Astrocyte (in vitro differentiated cells and primary cell): ENCODE results near the gene RAD50.
"Not testable (repeated sequence)": the region's sequence is repeated elsewhere in the genome, so short reads cannot be mapped to it uniquely, and the experiment has no call there.

Experiments
- EZH2 ChIP-seq: IDR thresholded peaks from 2 replicates; pipeline ENCODE4 v1.6.1; 2012; ENCODE audit warnings: mild to moderate bottlenecking, low read length, inconsistent platforms; ENCODE audit not compliant: insufficient read depth
- TF ChIP-seq, protein P1 (sequence below): IDR thresholded peaks from 2 replicates; pipeline ENCODE4 v1.5.1; 2011; ENCODE audit warnings: low read depth, mild to moderate bottlenecking, inconsistent platforms, low read length, moderate library complexity; ENCODE audit not compliant: insufficient read depth

DNA sequence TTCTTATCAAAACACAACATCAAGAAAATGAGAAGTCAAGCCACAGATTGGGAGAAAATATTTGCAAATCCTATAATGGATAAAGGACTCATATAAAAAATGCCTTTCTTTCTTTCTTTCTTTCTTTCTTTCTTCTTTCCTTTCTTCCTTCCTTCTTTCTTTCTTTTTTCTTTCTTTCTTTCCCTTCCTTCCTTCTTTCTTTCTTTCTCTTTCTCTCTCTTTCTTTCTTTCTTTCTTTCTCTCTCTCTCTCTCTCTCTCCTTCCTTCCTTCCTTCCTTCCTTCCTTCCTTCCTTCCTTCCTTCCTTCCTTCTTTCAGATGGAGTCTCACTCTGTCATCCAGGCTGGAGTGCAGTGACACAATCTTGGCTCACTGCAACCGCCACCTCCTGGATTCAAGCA, 34.7 kb upstream of the RAD50 start:
- TF ChIP-seq, protein P1, sequence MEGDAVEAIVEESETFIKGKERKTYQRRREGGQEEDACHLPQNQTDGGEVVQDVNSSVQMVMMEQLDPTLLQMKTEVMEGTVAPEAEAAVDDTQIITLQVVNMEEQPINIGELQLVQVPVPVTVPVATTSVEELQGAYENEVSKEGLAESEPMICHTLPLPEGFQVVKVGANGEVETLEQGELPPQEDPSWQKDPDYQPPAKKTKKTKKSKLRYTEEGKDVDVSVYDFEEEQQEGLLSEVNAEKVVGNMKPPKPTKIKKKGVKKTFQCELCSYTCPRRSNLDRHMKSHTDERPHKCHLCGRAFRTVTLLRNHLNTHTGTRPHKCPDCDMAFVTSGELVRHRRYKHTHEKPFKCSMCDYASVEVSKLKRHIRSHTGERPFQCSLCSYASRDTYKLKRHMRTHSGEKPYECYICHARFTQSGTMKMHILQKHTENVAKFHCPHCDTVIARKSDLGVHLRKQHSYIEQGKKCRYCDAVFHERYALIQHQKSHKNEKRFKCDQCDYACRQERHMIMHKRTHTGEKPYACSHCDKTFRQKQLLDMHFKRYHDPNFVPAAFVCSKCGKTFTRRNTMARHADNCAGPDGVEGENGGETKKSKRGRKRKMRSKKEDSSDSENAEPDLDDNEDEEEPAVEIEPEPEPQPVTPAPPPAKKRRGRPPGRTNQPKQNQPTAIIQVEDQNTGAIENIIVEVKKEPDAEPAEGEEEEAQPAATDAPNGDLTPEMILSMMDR = not testable (repeated sequence)
- not testable (repeated sequence) for TF ChIP-seq EZH2
